ENCODE measurements around the gene UBQLN3. TPM values are rescaled to one million over a fixed set of nuclear protein-coding genes. Genes with fewer than 3 reads are reported as not detected.

UBQLN3 gene
- total and polyA plus RNA-seq, 2 experiments from 2014 or later: not detected

DNA sequence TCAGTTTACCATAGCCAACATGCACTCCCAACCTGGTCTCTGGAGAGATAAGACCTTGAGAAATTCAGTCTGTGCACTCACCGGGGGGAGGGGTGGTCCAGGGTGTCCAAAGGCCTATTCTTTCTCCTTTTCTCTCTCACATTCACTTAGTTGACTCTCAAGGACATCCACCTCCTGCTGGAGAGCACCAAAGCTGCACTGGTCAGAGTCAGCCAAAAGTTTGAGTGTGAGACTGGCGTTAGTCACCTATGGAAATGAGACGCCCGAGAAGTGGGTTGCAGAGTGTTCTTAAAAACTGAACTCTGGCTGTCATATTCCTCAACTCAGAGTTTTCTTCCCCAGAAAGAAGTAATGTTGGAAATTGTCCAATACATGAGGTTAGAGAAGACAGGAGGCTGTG lies 11.8 kb upstream of the UBQLN3 start:
- H3K27me3 Mint-ChIP-seq (ENCODE audit: insufficient read depth, low read depth, poor library complexity): peaks cover 10% of the 10 kb centered on the region

DNA sequence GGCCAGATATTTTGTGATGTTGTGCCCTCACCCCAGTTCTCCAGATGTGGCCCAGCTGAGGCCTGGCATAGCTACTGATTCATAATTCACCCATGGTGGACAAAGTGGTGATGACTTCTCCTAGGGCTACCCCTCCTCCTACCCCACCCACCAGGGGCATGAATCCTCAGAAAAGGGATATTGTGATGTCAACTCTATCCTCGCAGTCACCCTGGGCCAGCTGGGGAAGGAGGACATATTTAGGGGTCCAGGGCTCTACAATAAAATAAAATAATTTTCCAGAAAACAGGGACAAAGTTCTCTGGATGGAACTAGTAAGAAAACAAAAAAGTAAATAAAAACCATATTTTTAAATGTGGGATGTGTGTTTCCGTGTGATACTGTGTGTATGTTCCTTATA lies 6.8 kb upstream of the UBQLN3 start, which contains the start of gene UBQLNL:
Gene UBQLNL, minus strand, starts transcription at position 101 of the 400 bp plus-strand sequence. CDS start 258 bp downstream, outside the sequence.
- H3K9me2 ChIP-seq (ENCODE audit: insufficient read depth): no peaks in the 10 kb centered on the region
- no peaks in the 10 kb centered on the region for H4K20me1 ChIP-seq (replicated peaks; ENCODE audit: insufficient read depth)
- H3K4me3 ChIP-seq: no peak within 1 kb of the TSS
- H3K4me3 Mint-ChIP-seq: no peak within 1 kb of the TSS
- H3K4me1 ChIP-seq (ENCODE audit: insufficient read depth): no peaks in the 10 kb centered on the region
- H3K9me3 Mint-ChIP-seq: no peaks in the 10 kb centered on the region
- no peak within 1 kb of the TSS for H2AFZ ChIP-seq
- H3K27me3 ChIP-seq (ENCODE audit: insufficient read depth): no peaks in the 10 kb centered on the region
- H3K27ac Mint-ChIP-seq: no peak within 1 kb of the TSS
- H3K36me3 ChIP-seq (ENCODE audit: insufficient read depth): no peaks in the 10 kb centered on the region
- peaks cover 7% of the 10 kb centered on the region for H3K4me1 Mint-ChIP-seq
- peaks cover 2% of the 10 kb centered on the region for H3K27me3 Mint-ChIP-seq (ENCODE audit: insufficient read depth, low read depth, poor library complexity)
- ATAC-seq (no peak), DNase-seq (ENCODE audit: low spot score) (no peak)
- no peaks in the 10 kb centered on the region for H3F3A ChIP-seq (replicated peaks; ENCODE audit: low read depth)
- no peaks in the 10 kb centered on the region for H3K79me2 ChIP-seq (replicated peaks; ENCODE audit: insufficient read depth)
- no peak within 1 kb of the TSS for H3K4me2 ChIP-seq
- H3K36me3 Mint-ChIP-seq (ENCODE audit: low read depth): no peaks in the 10 kb centered on the region
- no peak within 1 kb of the TSS for H3K27ac ChIP-seq (ENCODE audit: low read depth)
- TF ChIP-seq EZH2phosphoT487 (IDR thresholded peaks at IDR 0.05; ENCODE audit: unreplicated experiment) (no peak), ZNF114 (CRISPR knock-in tag; IDR thresholded peaks at IDR 0.05) (no peak), NANOG (IDR thresholded peaks at IDR 0.05; ENCODE audit: borderline replicate concordance) (no peak), CREB1 (CRISPR knock-in tag; IDR thresholded peaks at IDR 0.05; ENCODE audit: low read depth) (no peak), POLR2AphosphoS5 (IDR thresholded peaks at IDR 0.05; ENCODE audit: low read depth) (no peak), JUNB (IDR thresholded peaks at IDR 0.05; ENCODE audit: unreplicated experiment) (no peak), STAT1 (IDR thresholded peaks at IDR 0.05; ENCODE audit: unreplicated experiment) (no peak), ZNF331 (CRISPR knock-in tag; IDR thresholded peaks at IDR 0.05; ENCODE audit: low read depth) (no peak)
- TF ChIP-seq, protein P1, sequence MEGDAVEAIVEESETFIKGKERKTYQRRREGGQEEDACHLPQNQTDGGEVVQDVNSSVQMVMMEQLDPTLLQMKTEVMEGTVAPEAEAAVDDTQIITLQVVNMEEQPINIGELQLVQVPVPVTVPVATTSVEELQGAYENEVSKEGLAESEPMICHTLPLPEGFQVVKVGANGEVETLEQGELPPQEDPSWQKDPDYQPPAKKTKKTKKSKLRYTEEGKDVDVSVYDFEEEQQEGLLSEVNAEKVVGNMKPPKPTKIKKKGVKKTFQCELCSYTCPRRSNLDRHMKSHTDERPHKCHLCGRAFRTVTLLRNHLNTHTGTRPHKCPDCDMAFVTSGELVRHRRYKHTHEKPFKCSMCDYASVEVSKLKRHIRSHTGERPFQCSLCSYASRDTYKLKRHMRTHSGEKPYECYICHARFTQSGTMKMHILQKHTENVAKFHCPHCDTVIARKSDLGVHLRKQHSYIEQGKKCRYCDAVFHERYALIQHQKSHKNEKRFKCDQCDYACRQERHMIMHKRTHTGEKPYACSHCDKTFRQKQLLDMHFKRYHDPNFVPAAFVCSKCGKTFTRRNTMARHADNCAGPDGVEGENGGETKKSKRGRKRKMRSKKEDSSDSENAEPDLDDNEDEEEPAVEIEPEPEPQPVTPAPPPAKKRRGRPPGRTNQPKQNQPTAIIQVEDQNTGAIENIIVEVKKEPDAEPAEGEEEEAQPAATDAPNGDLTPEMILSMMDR (conservative IDR thresholded peaks at IDR 0.05; ENCODE audit: low read depth in 2 of 2): no peak

More for the DNA sequence above, 11.8 kb upstream of the UBQLN3 start:
- ATAC-seq: no peak
- Histone ChIP-seq H3K27me3 (ENCODE audit: insufficient read depth) (no peaks in the 10 kb centered on the region), H3K27ac (ENCODE audit: low read depth) (no peak overlapping the region), H2AFZ (no peak overlapping the region), H3K9me2 (ENCODE audit: insufficient read depth) (no peaks in the 10 kb centered on the region), H3K36me3 (ENCODE audit: insufficient read depth) (no peaks in the 10 kb centered on the region), H3K79me2 (replicated peaks; ENCODE audit: insufficient read depth) (no peaks in the 10 kb centered on the region), H3F3A (replicated peaks; ENCODE audit: low read depth) (no peaks in the 10 kb centered on the region), H3K4me2 (no peak overlapping the region), H3K4me3 (no peak overlapping the region), H3K4me1 (ENCODE audit: insufficient read depth) (no peaks in the 10 kb centered on the region; the same call in 1 of the 2 replicates), H4K20me1 (replicated peaks; ENCODE audit: insufficient read depth) (no peaks in the 10 kb centered on the region; the same call in 1 of the 2 replicates)
- TF ChIP-seq ZNF114 (CRISPR knock-in tag; IDR thresholded peaks at IDR 0.05) (no peak), CREB1 (CRISPR knock-in tag; IDR thresholded peaks at IDR 0.05; ENCODE audit: low read depth) (no peak), ZNF331 (CRISPR knock-in tag; IDR thresholded peaks at IDR 0.05; ENCODE audit: low read depth) (no peak), JUNB (IDR thresholded peaks at IDR 0.05; ENCODE audit: unreplicated experiment) (no peak), NANOG (IDR thresholded peaks at IDR 0.05; ENCODE audit: borderline replicate concordance) (no peak), EZH2 (IDR thresholded peaks at IDR 0.05; ENCODE audit: low read depth, unreplicated experiment) (no peak), EZH2phosphoT487 (IDR thresholded peaks at IDR 0.05; ENCODE audit: unreplicated experiment) (no peak)
- TF ChIP-seq, protein P2, sequence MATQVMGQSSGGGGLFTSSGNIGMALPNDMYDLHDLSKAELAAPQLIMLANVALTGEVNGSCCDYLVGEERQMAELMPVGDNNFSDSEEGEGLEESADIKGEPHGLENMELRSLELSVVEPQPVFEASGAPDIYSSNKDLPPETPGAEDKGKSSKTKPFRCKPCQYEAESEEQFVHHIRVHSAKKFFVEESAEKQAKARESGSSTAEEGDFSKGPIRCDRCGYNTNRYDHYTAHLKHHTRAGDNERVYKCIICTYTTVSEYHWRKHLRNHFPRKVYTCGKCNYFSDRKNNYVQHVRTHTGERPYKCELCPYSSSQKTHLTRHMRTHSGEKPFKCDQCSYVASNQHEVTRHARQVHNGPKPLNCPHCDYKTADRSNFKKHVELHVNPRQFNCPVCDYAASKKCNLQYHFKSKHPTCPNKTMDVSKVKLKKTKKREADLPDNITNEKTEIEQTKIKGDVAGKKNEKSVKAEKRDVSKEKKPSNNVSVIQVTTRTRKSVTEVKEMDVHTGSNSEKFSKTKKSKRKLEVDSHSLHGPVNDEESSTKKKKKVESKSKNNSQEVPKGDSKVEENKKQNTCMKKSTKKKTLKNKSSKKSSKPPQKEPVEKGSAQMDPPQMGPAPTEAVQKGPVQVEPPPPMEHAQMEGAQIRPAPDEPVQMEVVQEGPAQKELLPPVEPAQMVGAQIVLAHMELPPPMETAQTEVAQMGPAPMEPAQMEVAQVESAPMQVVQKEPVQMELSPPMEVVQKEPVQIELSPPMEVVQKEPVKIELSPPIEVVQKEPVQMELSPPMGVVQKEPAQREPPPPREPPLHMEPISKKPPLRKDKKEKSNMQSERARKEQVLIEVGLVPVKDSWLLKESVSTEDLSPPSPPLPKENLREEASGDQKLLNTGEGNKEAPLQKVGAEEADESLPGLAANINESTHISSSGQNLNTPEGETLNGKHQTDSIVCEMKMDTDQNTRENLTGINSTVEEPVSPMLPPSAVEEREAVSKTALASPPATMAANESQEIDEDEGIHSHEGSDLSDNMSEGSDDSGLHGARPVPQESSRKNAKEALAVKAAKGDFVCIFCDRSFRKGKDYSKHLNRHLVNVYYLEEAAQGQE (IDR thresholded peaks at IDR 0.05; ENCODE audit: unreplicated experiment): no peak
- TF ChIP-seq, protein P1 (conservative IDR thresholded peaks at IDR 0.05; ENCODE audit: low read depth in 2 of 2): no peak
- DNase-seq (ENCODE audit: low spot score): no peak
- Mint-ChIP-seq H3K36me3 (ENCODE audit: low read depth) (no peaks in the 10 kb centered on the region), H3K27ac (no peak overlapping the region), H3K4me3 (no peak overlapping the region), H3K4me1 (peaks cover 13% of the 10 kb centered on the region), H3K9me3 (peaks cover 2% of the 10 kb centered on the region; the same call in 1 of the 3 replicates)
